DND-41 (cell line): ENCODE data around the gene MAP1LC3B.

ENCODE experiments used
- ATAC-seq: fragments of 200-7000 bp; cut with Tn5 transposase; 3 replicates; pipeline ENCODE4 v1.9.1; 2021; ENCODE audit warnings: low read depth; ENCODE audit not compliant: insufficient read depth
- DNase-seq: peaks from one replicate; pipeline ENCODE4 v3.0.0-alpha.2; 2020
- H2AFZ ChIP-seq: 2 replicates; pipeline ENCODE4 v1.6.0; 2012; ENCODE audit warnings: low read depth, low read length
- H3K27ac ChIP-seq: 2 replicates; pipeline ENCODE4 v1.5.1; 2012; ENCODE audit warnings: low read length, inconsistent platforms
- H3K27me3 ChIP-seq: fragments of 200-600 bp; sonication (generic); 2 replicates; pipeline ENCODE4 v1.6.0; 2012; ENCODE audit warnings: low read length, mild to moderate bottlenecking, inconsistent platforms; ENCODE audit not compliant: insufficient read depth, poor library complexity
- H3K36me3 ChIP-seq: 2 replicates; pipeline ENCODE4 v1.5.1; 2012; ENCODE audit warnings: low read length, inconsistent platforms; ENCODE audit not compliant: insufficient read depth
- H3K4me1 ChIP-seq: 2 replicates; pipeline ENCODE4 v1.5.1; 2012; ENCODE audit warnings: mild to moderate bottlenecking, low read length; ENCODE audit not compliant: insufficient read depth
- H3K4me2 ChIP-seq: 2 replicates; pipeline ENCODE4 v1.6.0; 2012; ENCODE audit warnings: mild to moderate bottlenecking, moderate library complexity, low read length, inconsistent platforms; ENCODE audit not compliant: insufficient read depth
- H3K4me3 ChIP-seq, 2 experiments: fragments of 200-600 bp in 1 of 2; shearing (Covaris generic) in 1 of 2; 2 replicates each; pipeline ENCODE4 v1.5.1; 2012 to 2016; ENCODE audit warnings: inconsistent platforms in 2 of 2, low read length in 2 of 2, mild to moderate bottlenecking in 2 of 2, low read depth in 1 of 2, moderate library complexity in 1 of 2
- H3K79me2 ChIP-seq: 2 replicates; pipeline ENCODE4 v1.6.0; 2012; ENCODE audit warnings: low read length, inconsistent platforms; ENCODE audit not compliant: insufficient read depth
- H3K9ac ChIP-seq: 2 replicates; pipeline ENCODE4 v1.6.0; 2012; ENCODE audit warnings: low read depth, mild to moderate bottlenecking, inconsistent platforms, low read length, moderate library complexity
- H3K9me3 ChIP-seq: 2 replicates; pipeline ENCODE4 v1.5.1; 2012; ENCODE audit warnings: low read length, moderate library complexity, mild to moderate bottlenecking, inconsistent platforms; ENCODE audit not compliant: insufficient read depth, severe bottlenecking
- H4K20me1 ChIP-seq: 2 replicates; pipeline ENCODE4 v1.6.0; 2012; ENCODE audit warnings: low read length; ENCODE audit not compliant: insufficient read depth
- CTCF ChIP-seq: IDR thresholded peaks from 2 replicates; pipeline ENCODE4 v1.5.1; 2012; ENCODE audit warnings: borderline replicate concordance, low read length, moderate library complexity, mild to moderate bottlenecking; ENCODE audit not compliant: poor library complexity, severe bottlenecking; ENCODE audit errors: extremely low read depth
- EZH2 ChIP-seq: IDR thresholded peaks from 3 replicates; pipeline ENCODE4 v1.6.1; 2012; ENCODE audit warnings: borderline replicate concordance, low read depth, mild to moderate bottlenecking, moderate library complexity, low read length, inconsistent platforms; ENCODE audit not compliant: severe bottlenecking

Gene MAP1LC3B

GRCh38 chr16:87447323-87447722, 55.2 kb downstream of the MAP1LC3B start:
- Histone ChIP-seq H3K4me1 (no peaks in the 10 kb centered on the region), H4K20me1 (no peaks in the 10 kb centered on the region), H3K9ac (no peak overlapping the region), H2AFZ (no peak overlapping the region), H3K4me2 (no peak overlapping the region), H3K27me3 (peaks cover 2% of the 10 kb centered on the region), H3K27ac (no peak overlapping the region), H3K9me3 (no peaks in the 10 kb centered on the region), H3K36me3 (no peaks in the 10 kb centered on the region), H3K79me2 (no peaks in the 10 kb centered on the region), H3K4me3 (no peak overlapping the region)
- DNase-seq (no peak), ATAC-seq (no peak)
- TF ChIP-seq EZH2 (no peak), CTCF (no peak)

- H3K4me1 ChIP-seq, result no peaks in the 10 kb centered on the region
- H3K9ac ChIP-seq, result no peak overlapping the region
- TF ChIP-seq CTCF, result no peak
- no peak for TF ChIP-seq EZH2
- no peaks in the 10 kb centered on the region for H3K79me2 ChIP-seq
- no peak overlapping the region for H3K27ac ChIP-seq
- H3K36me3 ChIP-seq, result no peaks in the 10 kb centered on the region
- DNase-seq (no peak), ATAC-seq (no peak)
- no peak overlapping the region for H3K4me2 ChIP-seq
- no peak overlapping the region for H2AFZ ChIP-seq
- H3K27me3 ChIP-seq, result peaks cover 8% of the 10 kb centered on the region
- H3K9me3 ChIP-seq, result no peaks in the 10 kb centered on the region
- no peaks in the 10 kb centered on the region for H4K20me1 ChIP-seq
- no peak overlapping the region for H3K4me3 ChIP-seq
Measured at GRCh38 chr16:87448866-87449265, 56.7 kb downstream of the MAP1LC3B start.

GRCh38 chr16:87451563-87452210, 59.6 kb downstream of the MAP1LC3B start:
- no peaks in the 10 kb centered on the region for H4K20me1 ChIP-seq
- ATAC-seq (no peak), DNase-seq (no peak)
- no peak for TF ChIP-seq CTCF
- TF ChIP-seq EZH2, result no peak
- no peak overlapping the region for H3K4me3 ChIP-seq
- H3K9ac ChIP-seq, result no peak overlapping the region
- H3K9me3 ChIP-seq, result no peaks in the 10 kb centered on the region
- H3K36me3 ChIP-seq, result no peaks in the 10 kb centered on the region
- H3K27me3 ChIP-seq, result peaks cover 11% of the 10 kb centered on the region
- H3K4me1 ChIP-seq, result no peaks in the 10 kb centered on the region
- H3K4me2 ChIP-seq, result no peak overlapping the region
- no peaks in the 10 kb centered on the region for H3K79me2 ChIP-seq
- no peak overlapping the region for H3K27ac ChIP-seq
- H2AFZ ChIP-seq, result no peak overlapping the region
